KMS-11 (cell line): Measurements from ENCODE around the gene GRAMD4.

Experiments
- H2AFZ ChIP-seq: fragments of 200-600 bp; sonication (generic); 2 replicates; pipeline ENCODE4 v1.6.1; 2016; ENCODE audit warnings: antibody characterized with exemption, mixed run types, low read depth
- H3K27ac ChIP-seq: fragments of 200-600 bp; sonication (generic); 2 replicates; pipeline ENCODE4 v1.6.1; 2016; ENCODE audit warnings: mild to moderate bottlenecking, mixed run types
- H3K27me3 ChIP-seq: fragments of 200-600 bp; sonication (generic); 2 replicates; pipeline ENCODE4 v1.6.1; 2017; ENCODE audit warnings: mild to moderate bottlenecking, low read depth, mixed run types, moderate library complexity; ENCODE audit not compliant: insufficient read depth
- H3K36me3 ChIP-seq: fragments of 200-600 bp; sonication (generic); 2 replicates; pipeline ENCODE4 v1.6.1; 2017; ENCODE audit warnings: mild to moderate bottlenecking, mixed run types; ENCODE audit not compliant: insufficient read depth
- H3K4me1 ChIP-seq: fragments of 200-600 bp; sonication (generic); 2 replicates; pipeline ENCODE4 v1.6.1; 2016; ENCODE audit warnings: mild to moderate bottlenecking, low read depth, mixed run types; ENCODE audit not compliant: poor library complexity, severe bottlenecking
- H3K4me2 ChIP-seq: fragments of 200-600 bp; sonication (generic); 2 replicates; pipeline ENCODE4 v1.7.0; 2016; ENCODE audit warnings: mild to moderate bottlenecking, mixed run types
- H3K4me3 ChIP-seq: fragments of 200-600 bp; sonication (generic); IDR thresholded peaks from 2 replicates; pipeline ENCODE4 v1.6.1; 2017; ENCODE audit warnings: low read depth, low read length, mixed read lengths; ENCODE audit not compliant: insufficient read depth
- H3K79me2 ChIP-seq: fragments of 200-600 bp; sonication (generic); 2 replicates; pipeline ENCODE4 v1.6.1; 2016; ENCODE audit warnings: low read depth, mixed run types; ENCODE audit not compliant: insufficient read depth
- H3K9ac ChIP-seq: fragments of 200-600 bp; sonication (generic); 2 replicates; pipeline ENCODE4 v1.6.1; 2016; ENCODE audit warnings: mild to moderate bottlenecking, mixed run types
- H4K20me1 ChIP-seq: fragments of 200-600 bp; sonication (generic); 2 replicates; pipeline ENCODE4 v1.6.1; 2016; ENCODE audit warnings: mild to moderate bottlenecking, mixed run types; ENCODE audit not compliant: insufficient read depth
- TF ChIP-seq, protein P1 (sequence below): fragments of 200-600 bp; sonication (generic); conservative IDR thresholded peaks from 2 replicates; pipeline ENCODE4 v1.6.1; 2017; ENCODE audit warnings: low read depth, mild to moderate bottlenecking, antibody characterized with exemption, low read length, moderate library complexity, mixed read lengths

GRAMD4 gene

DNA sequence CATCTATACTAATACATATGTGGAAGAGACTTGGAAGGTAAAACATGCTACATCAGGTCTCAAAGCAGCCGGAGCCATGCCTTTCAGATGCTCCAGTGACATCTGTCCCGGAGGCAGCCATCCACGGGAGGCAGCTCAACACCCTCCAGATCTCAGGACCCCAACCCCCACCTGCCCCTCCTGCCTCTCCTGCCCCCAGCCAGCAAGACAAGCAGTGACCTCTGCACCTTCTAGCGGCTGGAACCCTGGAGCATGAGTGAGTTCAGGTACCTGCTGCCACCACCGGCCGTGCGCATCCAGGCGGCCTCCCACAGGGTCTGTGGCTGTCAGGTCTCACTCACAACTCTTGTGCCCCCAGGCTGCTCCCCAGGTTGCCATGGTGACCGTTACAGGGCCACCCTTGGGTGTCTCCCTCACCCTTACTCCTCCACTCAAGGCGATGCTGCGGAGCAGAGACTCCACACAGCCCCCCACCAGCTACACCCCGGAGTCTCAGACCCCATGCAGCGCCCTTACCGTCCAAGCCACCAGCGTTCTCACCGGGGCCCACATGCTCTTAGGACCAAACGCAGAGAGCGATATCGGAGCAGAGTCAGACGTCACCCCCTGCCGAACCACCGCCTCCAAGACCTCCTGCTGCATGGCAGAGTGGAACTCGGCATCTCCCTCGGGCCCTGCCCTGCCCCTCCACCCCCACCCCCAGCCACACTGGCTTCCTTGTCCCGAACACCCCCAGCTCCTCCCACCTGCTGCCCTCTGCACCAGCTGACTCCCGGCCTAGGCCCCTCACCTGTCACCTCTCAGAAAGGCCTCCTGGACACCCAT is 83.2 kb downstream of the GRAMD4 start:
- no peak overlapping the region for H3K9ac ChIP-seq
- no peak overlapping the region for H3K27ac ChIP-seq
- no peak overlapping the region for H2AFZ ChIP-seq
- no peaks in the 10 kb centered on the region for H3K27me3 ChIP-seq
- no peaks in the 10 kb centered on the region for H3K4me1 ChIP-seq
- H4K20me1 ChIP-seq = no peaks in the 10 kb centered on the region
- H3K36me3 ChIP-seq = no peaks in the 10 kb centered on the region
- H3K79me2 ChIP-seq = no peaks in the 10 kb centered on the region
- H3K4me3 ChIP-seq = no peak overlapping the region
- no peak overlapping the region for H3K4me2 ChIP-seq
- TF ChIP-seq, protein P1, sequence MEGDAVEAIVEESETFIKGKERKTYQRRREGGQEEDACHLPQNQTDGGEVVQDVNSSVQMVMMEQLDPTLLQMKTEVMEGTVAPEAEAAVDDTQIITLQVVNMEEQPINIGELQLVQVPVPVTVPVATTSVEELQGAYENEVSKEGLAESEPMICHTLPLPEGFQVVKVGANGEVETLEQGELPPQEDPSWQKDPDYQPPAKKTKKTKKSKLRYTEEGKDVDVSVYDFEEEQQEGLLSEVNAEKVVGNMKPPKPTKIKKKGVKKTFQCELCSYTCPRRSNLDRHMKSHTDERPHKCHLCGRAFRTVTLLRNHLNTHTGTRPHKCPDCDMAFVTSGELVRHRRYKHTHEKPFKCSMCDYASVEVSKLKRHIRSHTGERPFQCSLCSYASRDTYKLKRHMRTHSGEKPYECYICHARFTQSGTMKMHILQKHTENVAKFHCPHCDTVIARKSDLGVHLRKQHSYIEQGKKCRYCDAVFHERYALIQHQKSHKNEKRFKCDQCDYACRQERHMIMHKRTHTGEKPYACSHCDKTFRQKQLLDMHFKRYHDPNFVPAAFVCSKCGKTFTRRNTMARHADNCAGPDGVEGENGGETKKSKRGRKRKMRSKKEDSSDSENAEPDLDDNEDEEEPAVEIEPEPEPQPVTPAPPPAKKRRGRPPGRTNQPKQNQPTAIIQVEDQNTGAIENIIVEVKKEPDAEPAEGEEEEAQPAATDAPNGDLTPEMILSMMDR = no peak

DNA sequence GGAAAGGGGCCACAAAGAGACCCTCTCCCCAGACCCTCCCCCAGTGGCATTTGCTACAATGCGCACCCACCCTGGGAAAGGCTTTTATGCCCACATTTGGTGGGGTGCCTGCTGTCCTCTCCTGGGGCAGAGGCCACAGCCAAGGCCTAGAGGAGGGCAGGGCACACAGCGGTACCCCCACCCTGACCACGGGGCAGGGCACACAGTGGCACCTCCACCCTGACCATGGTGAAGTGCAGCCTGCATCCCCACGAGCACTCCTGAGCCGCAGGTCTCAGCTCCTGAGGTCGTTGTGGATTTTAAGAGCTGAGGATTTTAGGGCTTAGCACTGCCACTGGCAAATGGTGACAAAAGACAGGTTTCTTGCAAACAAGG is 83.8 kb downstream of the GRAMD4 start:
- Histone ChIP-seq H3K27ac (no peak overlapping the region), H3K36me3 (no peaks in the 10 kb centered on the region), H3K4me1 (no peaks in the 10 kb centered on the region), H2AFZ (no peak overlapping the region), H3K4me3 (no peak overlapping the region), H3K79me2 (no peaks in the 10 kb centered on the region), H3K27me3 (no peaks in the 10 kb centered on the region), H4K20me1 (no peaks in the 10 kb centered on the region), H3K4me2 (no peak overlapping the region), H3K9ac (no peak overlapping the region)
- TF ChIP-seq, protein P1 = no peak

DNA sequence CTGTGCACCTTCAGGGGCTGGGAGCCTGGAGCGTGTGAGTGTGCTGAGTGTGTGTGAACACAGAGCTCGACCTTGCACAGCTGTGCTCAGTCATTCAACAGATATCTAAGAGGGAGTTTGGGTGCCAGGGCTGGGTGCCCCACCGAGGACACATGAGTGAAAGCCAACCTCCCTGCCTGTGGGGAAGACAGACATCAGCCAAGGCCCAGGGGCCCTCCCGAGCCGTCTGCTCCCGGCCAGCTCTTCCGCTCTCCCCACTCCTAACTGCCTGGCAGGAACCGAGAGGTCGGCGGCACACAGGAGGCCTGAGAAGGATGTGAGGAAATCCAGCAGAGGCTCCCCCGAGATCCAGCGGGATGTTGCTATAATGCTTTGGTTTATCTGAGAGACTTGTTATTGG is 85.9 kb downstream of the GRAMD4 start:
- TF ChIP-seq, protein P1 = no peak
- no peak overlapping the region for H3K27ac ChIP-seq
- H3K9ac ChIP-seq = no peak overlapping the region
- no peak overlapping the region for H3K4me3 ChIP-seq
- no peaks in the 10 kb centered on the region for H3K79me2 ChIP-seq
- no peaks in the 10 kb centered on the region for H3K4me1 ChIP-seq
- no peak overlapping the region for H2AFZ ChIP-seq
- H3K4me2 ChIP-seq = no peak overlapping the region
- no peaks in the 10 kb centered on the region for H4K20me1 ChIP-seq
- H3K27me3 ChIP-seq = no peaks in the 10 kb centered on the region
- H3K36me3 ChIP-seq = no peaks in the 10 kb centered on the region

DNA sequence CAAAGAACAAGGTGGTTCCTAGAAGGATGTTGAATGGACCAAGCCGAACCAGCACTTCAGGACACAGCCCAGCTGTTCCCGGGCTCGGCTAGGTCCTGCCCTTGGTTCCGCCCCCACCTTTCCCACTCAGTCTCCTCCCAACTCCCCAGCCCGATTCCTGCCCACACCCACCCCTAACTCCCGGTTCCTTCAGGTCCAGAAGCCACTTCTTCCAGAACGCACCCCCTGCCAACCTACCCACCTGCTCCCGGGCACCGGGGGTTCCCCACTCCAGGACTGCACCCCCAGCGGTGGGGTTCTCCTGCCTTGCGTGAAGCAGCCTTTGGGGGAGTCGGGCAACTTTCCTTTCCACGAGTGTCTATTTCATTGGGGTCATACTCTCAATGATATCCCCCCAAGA is 87.1 kb downstream of the GRAMD4 start:
- Histone ChIP-seq H3K27ac (no peak overlapping the region), H3K4me1 (no peaks in the 10 kb centered on the region), H3K9ac (no peak overlapping the region), H4K20me1 (no peaks in the 10 kb centered on the region), H3K4me2 (no peak overlapping the region), H3K27me3 (no peaks in the 10 kb centered on the region), H3K36me3 (no peaks in the 10 kb centered on the region), H2AFZ (no peak overlapping the region), H3K4me3 (no peak overlapping the region), H3K79me2 (no peaks in the 10 kb centered on the region)
- TF ChIP-seq, protein P1 = no peak
